DOHH2 (cell line): ENCODE measurements around the gene PITPNC1.

Experiments
- EZH2phosphoT487 ChIP-seq: fragments of 200-600 bp; sonication (generic); IDR thresholded peaks from 2 replicates; pipeline ENCODE4 v1.6.1; 2017; ENCODE audit warnings: borderline replicate concordance, mild to moderate bottlenecking, antibody characterized with exemption, low read length, moderate library complexity, mixed read lengths
- TF ChIP-seq, protein P1 (sequence below): fragments of 200-600 bp; sonication (generic); IDR thresholded peaks from one replicate; pipeline ENCODE4 v1.5.1; 2014; ENCODE audit warnings: antibody characterized with exemption, mild to moderate bottlenecking, low read depth, low read length; ENCODE audit not compliant: poor library complexity, severe bottlenecking

DNA sequence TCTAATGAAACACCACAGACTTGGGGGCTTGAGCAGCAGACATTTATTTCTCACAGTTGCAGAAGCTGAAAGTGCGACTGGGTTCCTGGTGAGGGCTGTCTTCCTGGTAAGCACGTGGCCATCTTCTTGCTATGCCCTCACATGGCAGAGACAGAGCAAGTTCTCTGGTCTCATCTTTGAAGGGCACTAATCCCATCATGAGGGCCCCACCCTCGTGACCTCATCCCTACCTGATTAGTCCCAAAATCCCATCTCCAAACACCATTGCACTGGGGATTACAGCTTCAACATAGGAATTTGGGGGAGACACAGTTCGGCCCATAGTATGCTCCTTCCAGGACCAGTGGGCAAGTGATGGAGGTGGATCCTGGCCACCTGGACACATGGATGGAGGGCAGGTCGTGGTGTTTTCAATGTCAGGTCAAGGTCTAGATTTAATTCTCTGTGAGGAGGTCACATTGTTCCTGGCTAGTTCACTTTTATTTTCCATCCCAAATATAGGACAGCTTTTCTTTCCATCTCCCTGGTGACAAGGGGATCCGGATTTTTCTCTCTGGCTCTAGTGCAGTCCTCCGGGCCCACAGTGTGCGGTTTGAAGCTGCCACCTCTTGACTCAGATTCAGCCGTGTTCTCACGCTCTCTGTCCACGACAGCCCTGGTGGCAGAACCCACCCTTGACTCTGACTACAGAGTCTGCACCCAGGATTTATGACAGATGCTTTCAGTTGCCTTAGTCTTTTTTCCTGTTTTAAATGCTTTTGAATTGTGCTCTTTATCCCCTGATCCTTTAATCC is 180.2 kb downstream of the PITPNC1 start:
- TF ChIP-seq, protein P1, sequence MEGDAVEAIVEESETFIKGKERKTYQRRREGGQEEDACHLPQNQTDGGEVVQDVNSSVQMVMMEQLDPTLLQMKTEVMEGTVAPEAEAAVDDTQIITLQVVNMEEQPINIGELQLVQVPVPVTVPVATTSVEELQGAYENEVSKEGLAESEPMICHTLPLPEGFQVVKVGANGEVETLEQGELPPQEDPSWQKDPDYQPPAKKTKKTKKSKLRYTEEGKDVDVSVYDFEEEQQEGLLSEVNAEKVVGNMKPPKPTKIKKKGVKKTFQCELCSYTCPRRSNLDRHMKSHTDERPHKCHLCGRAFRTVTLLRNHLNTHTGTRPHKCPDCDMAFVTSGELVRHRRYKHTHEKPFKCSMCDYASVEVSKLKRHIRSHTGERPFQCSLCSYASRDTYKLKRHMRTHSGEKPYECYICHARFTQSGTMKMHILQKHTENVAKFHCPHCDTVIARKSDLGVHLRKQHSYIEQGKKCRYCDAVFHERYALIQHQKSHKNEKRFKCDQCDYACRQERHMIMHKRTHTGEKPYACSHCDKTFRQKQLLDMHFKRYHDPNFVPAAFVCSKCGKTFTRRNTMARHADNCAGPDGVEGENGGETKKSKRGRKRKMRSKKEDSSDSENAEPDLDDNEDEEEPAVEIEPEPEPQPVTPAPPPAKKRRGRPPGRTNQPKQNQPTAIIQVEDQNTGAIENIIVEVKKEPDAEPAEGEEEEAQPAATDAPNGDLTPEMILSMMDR: no peak
- no peak for TF ChIP-seq EZH2phosphoT487
